ENCODE measurements around the gene SLC30A9.

GRCh38 chr4:42078184-42078801 lies 88.0 kb downstream of the SLC30A9 start:
- no peak for TF ChIP-seq CTCF (IDR thresholded peaks at IDR 0.05 in 8 of 11, conservative IDR thresholded peaks at IDR 0.05 in 3 of 11)
- no peak for TF ChIP-seq POLR2A (IDR thresholded peaks at IDR 0.05)
- TF ChIP-seq POLR2AphosphoS5 (IDR thresholded peaks at IDR 0.05): no peak

Data from spleen (tissue), 7 donors.